ENCODE data around the gene SLC25A13.

The SLC25A13 gene

DNA sequence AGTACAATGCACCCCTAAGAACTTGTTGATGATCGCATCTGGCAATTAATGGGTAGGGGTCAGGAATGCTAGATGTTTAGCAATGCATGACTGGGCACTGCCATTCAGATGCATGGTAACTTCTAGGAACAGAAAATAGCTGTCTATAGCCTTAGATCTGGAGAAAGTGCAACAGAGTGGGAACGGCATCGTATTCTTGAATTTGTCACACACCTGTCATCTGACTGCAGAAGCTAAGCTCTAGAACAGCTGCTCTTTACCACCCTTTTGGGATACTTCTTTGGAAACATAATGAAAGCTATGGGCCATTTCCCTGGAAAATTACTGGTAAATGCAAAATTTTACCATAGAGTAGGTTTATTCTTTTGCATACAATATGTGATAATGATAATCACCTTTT lies 118.1 kb downstream of the SLC25A13 start:
- H3K4me3 ChIP-seq (ENCODE audit: low read depth, low read length), result no peak overlapping the region

DNA sequence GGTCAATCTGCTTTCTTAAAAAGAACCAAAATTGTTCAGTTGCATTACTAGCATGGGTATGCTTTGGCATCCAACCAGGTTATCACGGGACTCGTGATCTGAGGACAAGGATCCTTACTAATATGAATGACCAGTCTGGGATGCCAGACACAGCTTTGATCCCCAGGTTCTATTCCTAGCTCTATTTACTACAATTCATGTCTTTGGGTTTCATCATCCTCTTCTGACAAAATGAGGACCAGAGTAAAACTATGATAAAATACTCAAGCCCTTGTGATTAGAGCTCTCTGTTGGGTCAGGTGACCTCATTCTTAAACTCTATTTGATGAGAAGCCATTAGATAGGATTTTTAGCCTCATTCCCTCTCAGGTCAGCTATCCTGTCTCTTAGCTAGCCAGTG lies 119.8 kb downstream of the SLC25A13 start:
- no peak overlapping the region for H3K4me3 ChIP-seq (ENCODE audit: low read depth, low read length)
- no peak for DNase-seq (ENCODE audit: low read depth)
- TF ChIP-seq, protein P1, sequence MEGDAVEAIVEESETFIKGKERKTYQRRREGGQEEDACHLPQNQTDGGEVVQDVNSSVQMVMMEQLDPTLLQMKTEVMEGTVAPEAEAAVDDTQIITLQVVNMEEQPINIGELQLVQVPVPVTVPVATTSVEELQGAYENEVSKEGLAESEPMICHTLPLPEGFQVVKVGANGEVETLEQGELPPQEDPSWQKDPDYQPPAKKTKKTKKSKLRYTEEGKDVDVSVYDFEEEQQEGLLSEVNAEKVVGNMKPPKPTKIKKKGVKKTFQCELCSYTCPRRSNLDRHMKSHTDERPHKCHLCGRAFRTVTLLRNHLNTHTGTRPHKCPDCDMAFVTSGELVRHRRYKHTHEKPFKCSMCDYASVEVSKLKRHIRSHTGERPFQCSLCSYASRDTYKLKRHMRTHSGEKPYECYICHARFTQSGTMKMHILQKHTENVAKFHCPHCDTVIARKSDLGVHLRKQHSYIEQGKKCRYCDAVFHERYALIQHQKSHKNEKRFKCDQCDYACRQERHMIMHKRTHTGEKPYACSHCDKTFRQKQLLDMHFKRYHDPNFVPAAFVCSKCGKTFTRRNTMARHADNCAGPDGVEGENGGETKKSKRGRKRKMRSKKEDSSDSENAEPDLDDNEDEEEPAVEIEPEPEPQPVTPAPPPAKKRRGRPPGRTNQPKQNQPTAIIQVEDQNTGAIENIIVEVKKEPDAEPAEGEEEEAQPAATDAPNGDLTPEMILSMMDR (IDR thresholded peaks at IDR 0.05; ENCODE audit: insufficient read depth, low read depth, low read length, missing control alignments), result no peak

More for the DNA sequence above, 118.1 kb downstream of the SLC25A13 start:
- DNase-seq (ENCODE audit: low read depth), result no peak
- TF ChIP-seq, protein P1 (IDR thresholded peaks at IDR 0.05; ENCODE audit: insufficient read depth, low read depth, low read length, missing control alignments), result no peak

DNA sequence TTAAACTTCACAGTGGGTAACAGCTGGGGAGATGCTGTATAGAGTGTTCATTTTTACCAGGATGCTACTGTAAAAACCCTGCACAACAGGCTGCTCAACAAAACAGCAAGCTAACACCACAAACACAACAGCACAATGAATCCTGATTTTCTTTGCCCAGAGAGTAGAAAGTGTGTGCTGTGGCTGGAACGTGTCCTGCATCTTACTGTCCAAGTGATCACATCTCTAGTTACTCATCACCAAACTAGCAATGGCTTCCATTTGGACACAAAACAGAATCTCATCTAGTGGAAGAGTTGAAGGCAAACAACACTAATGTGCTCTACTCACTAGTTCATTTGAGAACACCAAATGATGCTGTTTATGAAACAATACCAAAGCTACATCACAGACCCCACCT lies 121.2 kb downstream of the SLC25A13 start:
- no peak for DNase-seq (ENCODE audit: low read depth)
- H3K4me3 ChIP-seq (ENCODE audit: low read depth, low read length), result no peak overlapping the region
- TF ChIP-seq, protein P1 (IDR thresholded peaks at IDR 0.05; ENCODE audit: insufficient read depth, low read depth, low read length, missing control alignments), result no peak

DNA sequence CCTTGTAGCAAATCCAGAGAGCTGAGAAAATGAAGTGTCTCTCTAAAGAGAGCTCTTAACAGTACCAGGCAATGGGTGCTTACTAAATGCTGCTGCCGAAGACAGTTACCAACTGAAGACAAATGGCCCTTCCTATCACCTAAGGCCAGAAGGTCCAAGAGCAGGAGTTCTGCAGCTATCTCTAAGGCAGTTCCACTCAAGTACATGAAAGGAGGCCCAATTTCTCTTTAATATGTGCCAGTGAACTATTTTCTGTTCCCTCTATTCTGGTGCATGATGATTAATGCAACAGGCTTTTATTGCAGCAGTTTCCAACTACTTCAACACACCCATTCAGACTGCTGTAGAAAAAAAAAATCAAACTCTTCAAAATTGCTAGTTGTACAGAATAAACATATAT lies 122.5 kb downstream of the SLC25A13 start:
- H3K4me3 ChIP-seq (ENCODE audit: low read depth, low read length), result no peak overlapping the region
- TF ChIP-seq, protein P1 (IDR thresholded peaks at IDR 0.05; ENCODE audit: insufficient read depth, low read depth, low read length, missing control alignments), result no peak
- no peak for DNase-seq (ENCODE audit: low read depth)

DNA sequence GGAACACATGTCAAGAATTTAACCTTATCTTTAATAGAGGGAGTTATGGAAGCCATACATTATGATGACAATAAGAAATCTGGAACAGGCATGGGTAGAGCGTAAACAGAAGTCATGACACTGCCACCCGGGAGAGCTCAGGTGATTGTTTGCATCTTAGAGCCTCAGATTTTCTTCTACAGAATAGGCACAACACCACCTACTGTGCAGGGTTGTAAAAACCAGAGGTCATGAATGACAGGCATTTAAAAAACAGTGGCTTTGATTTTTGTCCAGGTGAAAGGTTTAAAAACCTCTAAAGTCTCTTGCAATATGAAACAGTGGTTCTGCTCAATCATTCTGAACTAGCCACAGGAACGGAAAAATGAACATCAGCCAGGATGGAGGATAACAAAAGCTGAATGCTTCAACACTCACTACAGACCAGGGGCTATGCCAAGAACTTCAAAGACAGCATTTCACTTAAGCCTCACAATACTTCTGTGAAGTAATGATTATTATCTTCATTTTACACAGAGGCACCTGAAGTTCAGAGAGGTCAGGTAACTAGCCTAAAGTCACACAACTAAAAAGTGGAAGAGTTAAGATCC lies 123.8 kb downstream of the SLC25A13 start:
- TF ChIP-seq, protein P1 (IDR thresholded peaks at IDR 0.05; ENCODE audit: insufficient read depth, low read depth, low read length, missing control alignments), result no peak
- no peak overlapping the region for H3K4me3 ChIP-seq (ENCODE audit: low read depth, low read length)
- DNase-seq (ENCODE audit: low read depth), result no peak

DNA sequence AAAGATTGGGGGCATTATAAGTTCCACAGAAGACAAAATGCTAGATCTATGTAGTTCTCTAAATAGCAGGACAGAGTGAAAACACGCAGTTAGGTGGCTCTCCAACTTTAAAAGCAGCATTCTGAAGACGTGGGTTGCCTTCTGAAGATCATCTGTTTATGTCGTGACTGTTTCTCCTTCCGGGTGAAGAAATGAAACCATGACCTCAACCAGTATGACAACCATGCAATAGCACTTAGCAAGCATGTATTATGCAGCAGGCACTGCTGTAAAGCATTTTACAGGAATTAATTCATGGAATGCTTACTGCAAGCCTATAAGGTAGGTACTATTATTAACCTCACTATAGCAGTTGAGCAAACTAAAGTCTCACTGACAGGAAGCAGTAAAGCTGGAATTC lies 125.2 kb downstream of the SLC25A13 start:
- TF ChIP-seq, protein P1 (IDR thresholded peaks at IDR 0.05; ENCODE audit: insufficient read depth, low read depth, low read length, missing control alignments), result no peak
- no peak for DNase-seq (ENCODE audit: low read depth)
- no peak overlapping the region for H3K4me3 ChIP-seq (ENCODE audit: low read depth, low read length)
